Ascending aorta (tissue), 2 donors: ENCODE measurements around the gene COPS9. TPM values are rescaled to one million over a fixed set of nuclear protein-coding genes. Genes with fewer than 3 reads are reported as not detected.

Experiments used
- DNase-seq, 2 donors: peaks; one replicate each; pipeline ENCODE4 v3.0.0-alpha.2; 2019; ENCODE audit warnings: low spot score in 2 of 2
- H3K27ac ChIP-seq, 2 donors: fragments of 200-600 bp; sonication (generic); one replicate each; pipeline ENCODE4 v1.5.1; 2016 to 2017; ENCODE audit warnings: mild to moderate bottlenecking in 1 of 2
- H3K27me3 ChIP-seq: fragments of 200-600 bp; sonication (generic); one replicate; pipeline ENCODE4 v1.5.1; 2017
- H3K36me3 ChIP-seq, 2 donors: fragments of 200-600 bp; sonication (generic); one replicate each; pipeline ENCODE4 v1.5.1; 2016
- H3K4me1 ChIP-seq, 2 donors: fragments of 200-600 bp; sonication (generic); one replicate each; pipeline ENCODE4 v1.5.1; 2016 to 2017; ENCODE audit warnings: mild to moderate bottlenecking in 1 of 2
- H3K4me3 ChIP-seq, 2 donors: fragments of 200-600 bp; sonication (generic); one replicate each; pipeline ENCODE4 v1.5.1; 2016 to 2017; ENCODE audit warnings: mild to moderate bottlenecking in 1 of 2
- H3K9me3 ChIP-seq, 2 donors: fragments of 200-600 bp; sonication (generic); one replicate each; pipeline ENCODE4 v1.5.1; 2016
- CTCF ChIP-seq, 3 experiments: fragments of 200-600 bp in 2 of 3; fragments of 450-650 bp in 1 of 3; sonication (generic) in 2 of 3; IDR thresholded peaks; one replicate each; pipeline ENCODE4 v1.5.1; 2016 to 2019; ENCODE audit warnings: antibody characterized with exemption in 3 of 3, mild to moderate bottlenecking in 1 of 3, moderate library complexity in 1 of 3
- intact Hi-C: fragments of 100-400 bp; cut with DNase I; formaldehyde crosslinking; loops from one replicate; pipeline ENCODE4 v1.15.1; 2023
- total RNA-seq: library from RNA; depleted of rRNA; stranded (reverse); fragments of >200 nt; gene quantifications from one replicate; pipeline ENCODE4 v1.1.0, GENCODE V29; 2016

COPS9 gene
- total RNA-seq = 4.7 TPM

- Histone ChIP-seq H3K27ac (peak within 1 kb of the TSS; percentile 41 to 56), H3K36me3 (peaks cover 22 to 28% of the 10 kb centered on the region in 2 donors), H3K27me3 (no peaks in the 10 kb centered on the region), H3K4me1 (peaks cover 5 to 11% of the 10 kb centered on the region in 2 donors), H3K4me3 (peak within 1 kb of the TSS; percentile 85 to 86), H3K9me3 (no peaks in the 10 kb centered on the region)
- intact Hi-C loops = loop anchor here (5.0 kb wide), 1 partner anchor 301 kb away; the partner anchor contains the start of gene GPC1
- no peak for TF ChIP-seq CTCF (IDR thresholded peaks at IDR 0.05)
- peak; percentile 39 to 91 for DNase-seq
Observed at GRCh38 chr2:240136013-240136670, at the start of gene COPS9. Gene COPS9 (minus strand): TSS chr2:240136305. CDS start chr2:240136284, 21 bp downstream.

- Histone ChIP-seq H3K4me1 (no peaks in the 10 kb centered on the region), H3K36me3 (no peaks in the 10 kb centered on the region), H3K27me3 (no peaks in the 10 kb centered on the region), H3K27ac (no peak overlapping the region), H3K4me3 (no peak overlapping the region), H3K9me3 (no peaks in the 10 kb centered on the region)
- TF ChIP-seq CTCF (IDR thresholded peaks at IDR 0.05) = no peak
- no peak for DNase-seq
- intact Hi-C loops = no loop called here
Observed at GRCh38 chr2:240184656-240185055, 48.6 kb upstream of the COPS9 start.

- intact Hi-C loops = no loop called here
- DNase-seq = no peak
- no peaks in the 10 kb centered on the region for H3K27me3 ChIP-seq
- no peaks in the 10 kb centered on the region for H3K9me3 ChIP-seq
- no peak overlapping the region for H3K4me3 ChIP-seq
- H3K36me3 ChIP-seq = no peaks in the 10 kb centered on the region
- H3K27ac ChIP-seq = no peak overlapping the region
- TF ChIP-seq CTCF (IDR thresholded peaks at IDR 0.05) = no peak
- no peaks in the 10 kb centered on the region for H3K4me1 ChIP-seq
Observed at GRCh38 chr2:240183875-240184590, 47.9 kb upstream of the COPS9 start.

- Histone ChIP-seq H3K27ac (no peak overlapping the region), H3K4me3 (no peak overlapping the region), H3K4me1 (no peaks in the 10 kb centered on the region), H3K27me3 (no peaks in the 10 kb centered on the region), H3K9me3 (no peaks in the 10 kb centered on the region), H3K36me3 (no peaks in the 10 kb centered on the region)
- TF ChIP-seq CTCF (IDR thresholded peaks at IDR 0.05) = no peak
- intact Hi-C loops = no loop called here
- no peak for DNase-seq
Observed at GRCh38 chr2:240183006-240183874, 47.1 kb upstream of the COPS9 start.

DNA sequence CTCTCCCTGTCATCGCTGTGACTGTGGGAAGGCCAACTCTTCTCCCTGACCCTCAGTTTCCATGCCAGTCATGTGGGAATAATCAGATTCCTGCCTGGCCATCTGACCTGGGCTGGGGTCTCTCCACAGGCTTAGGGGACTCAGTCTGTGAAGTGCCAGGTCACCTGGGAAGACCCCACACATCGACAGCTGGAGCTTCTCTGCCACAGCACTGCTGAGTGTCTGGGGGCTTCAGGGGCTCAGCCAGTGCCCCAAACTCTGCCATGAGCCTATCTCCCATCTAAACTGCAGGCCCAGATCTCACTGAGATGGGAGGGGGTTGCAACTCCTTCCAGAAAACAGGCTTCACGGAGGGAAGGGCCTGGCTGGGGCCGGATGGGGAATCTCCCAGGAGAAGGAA, 46.4 kb upstream of the COPS9 start:
- H3K9me3 ChIP-seq = no peaks in the 10 kb centered on the region
- no peak for TF ChIP-seq CTCF (IDR thresholded peaks at IDR 0.05)
- intact Hi-C loops = no loop called here
- H3K27ac ChIP-seq = no peak overlapping the region
- H3K27me3 ChIP-seq = no peaks in the 10 kb centered on the region
- DNase-seq = no peak
- no peaks in the 10 kb centered on the region for H3K36me3 ChIP-seq
- no peak overlapping the region for H3K4me3 ChIP-seq
- H3K4me1 ChIP-seq = no peaks in the 10 kb centered on the region
